HT-29 (cell line): Measurements from ENCODE around the gene ABHD11. TPM values are rescaled to one million over a fixed set of nuclear protein-coding genes. Genes with fewer than 3 reads are reported as not detected.
"Not testable (repeated sequence)": the region's sequence is repeated elsewhere in the genome, so short reads cannot be mapped to it uniquely, and the experiment has no call there.

Source experiments
- DNase-seq: peaks from one replicate; pipeline ENCODE4 v3.0.0-alpha.2; 2015; ENCODE audit warnings: low spot score
- total RNA-seq: library from RNA; depleted of rRNA; stranded (reverse); fragments of >200 nt; shearing (Covaris generic); gene quantifications from 2 replicates; pipeline ENCODE4 v1.2.3, GENCODE V29; 2014; rRNA removed

ABHD11 gene
- 226 and 243 TPM in 2 replicates for total RNA-seq

DNA sequence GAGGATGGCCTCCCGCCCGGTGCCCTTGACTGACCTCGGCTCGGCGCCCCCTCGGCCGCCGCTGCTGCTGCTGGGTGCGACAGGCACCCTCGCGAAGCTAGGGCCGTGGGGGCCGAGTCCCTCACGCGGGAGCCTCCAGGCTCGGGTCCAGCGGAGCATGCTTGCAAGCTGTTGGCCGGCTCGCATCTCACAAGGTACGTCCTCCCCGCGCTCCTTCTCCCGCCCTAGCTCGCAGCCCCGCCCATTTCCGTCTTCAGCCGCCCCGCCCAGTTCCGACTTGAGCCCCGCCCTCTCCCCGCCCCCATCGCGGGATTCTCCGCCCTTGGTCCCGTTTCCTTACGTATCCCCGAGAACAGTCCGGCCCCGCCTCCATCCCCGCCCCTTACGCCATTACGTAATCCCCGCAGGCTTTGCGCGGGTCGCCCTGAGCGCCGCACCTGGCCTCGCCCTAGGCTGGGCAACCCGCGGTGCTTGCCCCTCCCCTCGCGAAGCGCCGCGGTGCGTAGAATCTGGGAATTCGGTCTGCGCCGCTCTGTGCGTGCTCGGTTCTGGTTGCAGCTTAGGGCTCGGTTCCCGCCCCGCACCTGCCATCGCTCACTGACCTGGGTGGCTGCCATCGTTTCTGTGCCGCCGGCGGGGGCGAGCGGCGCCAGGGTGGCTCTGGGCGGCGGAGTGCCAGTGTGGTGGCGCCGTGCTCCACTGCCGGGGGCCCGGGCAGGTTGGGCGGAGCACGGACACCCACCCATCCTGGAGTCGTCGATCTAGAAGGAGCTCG lies at the start of gene ABHD11:
Gene ABHD11 (minus strand): TSS at position 191 of the 775 bp plus-strand sequence. CDS start 32 bp downstream, at position 159.
- DNase-seq = peak; percentile 99

GRCh38 chr7:73787786-73788048 lies 49.1 kb upstream of the ABHD11 start:
- not testable (repeated sequence) for DNase-seq

DNA sequence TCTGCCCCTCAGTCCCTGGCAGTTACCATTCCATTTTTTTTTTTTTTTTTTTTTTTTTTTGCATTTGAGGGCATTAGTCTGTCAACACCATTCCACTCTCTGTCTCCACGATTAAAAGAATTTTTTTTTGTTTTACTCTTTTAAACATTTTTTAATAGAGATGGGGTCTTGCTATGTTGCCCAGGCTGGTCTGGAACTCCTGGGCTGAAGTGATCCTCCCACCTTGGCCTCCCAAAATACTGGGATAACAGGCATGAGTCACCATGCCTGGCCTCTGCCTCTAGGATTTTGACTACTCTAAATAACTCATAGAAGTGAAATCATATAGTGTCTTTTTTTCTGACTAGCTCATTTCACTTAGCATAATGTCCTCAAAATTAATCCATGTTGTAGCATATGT lies 48.0 kb upstream of the ABHD11 start:
- no peak for DNase-seq

DNA sequence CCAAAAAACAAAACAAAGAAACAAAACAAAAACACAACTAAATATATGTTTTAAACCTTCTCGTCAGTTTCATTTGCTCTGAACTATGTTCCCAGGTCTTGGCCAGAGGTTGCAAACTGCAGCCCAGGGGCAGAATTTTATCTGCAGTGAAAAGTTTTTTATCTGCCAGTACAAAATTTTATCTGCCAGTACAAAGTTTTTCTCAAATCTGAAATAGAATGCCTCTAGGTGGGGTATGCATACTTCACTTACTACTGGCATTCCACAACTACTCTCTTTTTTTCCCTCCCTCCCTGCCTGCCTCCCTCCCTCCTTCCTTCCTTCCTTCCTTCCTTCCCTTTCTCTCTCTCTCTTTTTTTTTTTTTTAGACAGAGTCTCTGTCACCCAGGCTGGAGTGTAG lies 40.9 kb upstream of the ABHD11 start:
- DNase-seq = no peak

DNA sequence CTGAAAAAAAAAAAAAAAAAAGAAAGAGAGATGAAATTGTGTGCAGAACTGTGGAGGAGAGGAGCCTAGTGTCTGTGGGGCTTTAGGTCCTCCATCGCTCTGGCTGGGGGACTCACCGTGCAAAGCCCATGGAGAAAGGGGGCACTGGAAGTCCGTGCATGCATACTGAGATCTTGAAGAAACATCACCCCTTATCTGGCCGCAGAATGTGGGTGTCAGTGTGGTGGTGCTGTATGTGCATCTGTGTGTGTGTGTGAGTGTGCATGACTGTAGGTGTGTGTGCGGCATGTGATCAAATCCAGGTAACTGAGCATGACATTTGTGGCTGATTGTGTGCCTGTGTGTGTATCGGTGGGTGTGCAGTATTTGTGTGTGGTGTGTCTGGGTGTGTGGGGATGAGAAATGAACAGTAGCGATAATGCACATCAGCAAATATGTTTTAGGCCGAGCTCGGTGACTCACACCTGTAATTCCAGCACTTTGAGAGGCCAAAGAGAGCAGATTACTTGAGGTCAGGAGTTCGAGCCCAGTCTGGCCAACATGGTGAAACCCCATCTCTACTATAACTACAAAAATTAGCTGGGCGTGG lies 40.3 kb upstream of the ABHD11 start:
- no peak for DNase-seq

DNA sequence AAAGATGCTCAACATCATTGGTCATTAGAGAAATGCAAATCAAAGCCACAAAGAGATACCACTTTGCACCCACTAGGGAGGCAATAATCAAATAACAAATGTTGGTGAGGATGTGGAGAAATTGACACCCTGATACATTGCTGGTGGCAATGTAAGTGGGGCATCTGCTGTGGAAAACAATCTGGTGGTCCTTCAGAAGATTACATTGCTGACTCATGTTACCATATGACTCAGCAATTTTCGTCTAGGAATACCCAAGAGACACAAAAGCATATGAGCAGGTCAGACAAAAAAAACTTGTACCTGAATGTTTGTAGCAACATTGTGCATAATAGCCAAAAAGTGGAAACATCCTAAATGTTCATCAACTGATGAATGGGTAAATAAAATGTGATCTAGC lies 36.3 kb upstream of the ABHD11 start:
- DNase-seq = no peak

- DNase-seq = peak; percentile 94
These were observed 35.3 kb upstream of the ABHD11 start for GRCh38 chr7:73773700-73774517.

GRCh38 chr7:73770860-73771670 lies 32.5 kb upstream of the ABHD11 start:
- no peak for DNase-seq

GRCh38 chr7:73770002-73770859 lies 31.6 kb upstream of the ABHD11 start, which contains the start of gene CLDN3:
Gene CLDN3, minus strand, starts transcription at chr7:73770270. Its CDS starts 221 bp downstream, at chr7:73770049.
- DNase-seq = peak; percentile 99

- no peak for DNase-seq
These were observed 30.9 kb upstream of the ABHD11 start for GRCh38 chr7:73769481-73770001.

- DNase-seq = peak; percentile 51
These were observed 30.3 kb upstream of the ABHD11 start for GRCh38 chr7:73768641-73769480.

- no peak for DNase-seq
These were observed 28.1 kb upstream of the ABHD11 start for GRCh38 chr7:73766556-73767229.

DNA sequence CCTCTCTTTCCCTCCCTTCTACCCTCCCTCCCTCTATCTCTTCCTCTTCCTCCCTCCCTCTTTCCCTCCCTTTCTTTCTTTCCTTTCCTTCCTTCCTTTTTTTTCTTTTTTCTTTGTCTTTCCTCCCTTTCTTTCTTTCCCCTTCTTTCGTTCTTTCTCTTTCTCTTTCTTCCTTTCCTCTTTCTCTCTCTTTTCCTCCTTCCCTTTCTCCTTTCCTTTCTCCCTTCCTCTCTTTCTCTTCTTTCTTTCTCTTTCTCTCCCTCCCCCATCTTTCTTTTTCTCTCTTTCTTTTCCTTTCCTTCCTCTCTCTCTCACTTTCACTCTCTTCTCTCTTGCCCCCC lies 24.0 kb upstream of the ABHD11 start:
- DNase-seq = no peak

DNA sequence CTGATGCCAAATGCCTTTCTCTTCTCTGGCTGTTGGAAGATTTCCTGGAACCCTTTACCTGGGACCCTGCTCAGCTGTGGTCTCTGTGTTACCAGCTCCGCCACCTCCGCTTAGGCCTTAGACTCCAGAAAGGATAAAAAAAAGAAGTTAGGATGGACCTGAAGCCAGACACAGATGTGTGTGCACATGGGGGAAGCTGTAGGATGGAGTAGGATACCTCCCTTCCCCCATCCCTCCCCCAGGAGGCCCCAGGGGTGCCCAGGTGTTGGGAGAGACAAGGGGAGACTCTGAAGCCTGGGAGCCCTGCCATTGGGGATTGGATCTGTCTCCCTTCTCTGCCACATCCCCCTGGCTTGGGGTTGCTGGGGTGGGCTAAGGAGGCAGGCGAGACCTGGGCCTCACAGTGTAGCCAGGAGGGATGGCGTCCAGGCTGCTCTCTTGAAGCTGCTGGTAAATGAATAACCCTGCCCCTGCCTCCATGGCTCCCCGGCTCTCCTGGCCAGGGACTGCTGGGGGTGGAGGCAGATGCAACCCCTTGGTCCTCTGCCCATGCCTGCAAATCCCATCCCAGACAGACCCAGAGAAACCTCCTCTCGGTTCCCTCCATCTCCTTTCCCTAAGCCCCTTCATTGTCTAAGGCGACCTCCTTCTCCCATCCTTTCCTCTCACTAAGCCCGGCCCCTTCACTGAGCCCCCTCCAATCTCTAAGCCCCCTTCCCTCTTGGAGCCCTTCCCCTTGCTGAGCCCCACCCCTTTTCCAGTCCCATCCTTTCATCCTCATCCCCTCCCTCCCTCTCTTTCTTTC lies 23.5 kb upstream of the ABHD11 start:
- no peak for DNase-seq

DNA sequence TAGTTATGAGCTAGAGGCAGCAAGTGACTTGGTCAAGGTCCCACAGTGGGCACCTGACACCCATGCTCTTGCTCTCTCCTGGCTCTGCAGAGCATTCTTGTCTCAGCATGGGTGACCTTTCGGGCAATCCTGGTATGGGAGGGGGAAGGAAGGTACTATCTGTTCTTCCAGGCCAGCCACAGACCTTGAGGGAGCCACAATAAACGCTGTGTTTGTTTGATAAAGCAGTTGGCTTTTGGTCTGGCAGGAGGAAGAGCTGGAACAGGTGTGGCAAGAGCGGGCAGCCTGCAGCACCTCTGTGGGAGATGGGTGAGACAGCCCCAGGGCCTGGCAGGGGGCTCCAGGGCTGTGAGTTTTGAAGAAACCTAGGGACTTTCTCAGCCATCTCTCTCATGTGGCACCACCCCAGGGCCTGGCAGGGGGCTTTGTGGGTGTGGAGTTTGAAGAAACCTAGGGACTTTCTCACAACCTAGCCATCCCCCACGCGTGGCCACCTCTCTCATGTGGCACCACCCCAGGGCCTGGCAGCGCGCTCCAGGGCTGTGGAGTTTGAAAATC lies 20.1 kb upstream of the ABHD11 start:
- no peak for DNase-seq

DNA sequence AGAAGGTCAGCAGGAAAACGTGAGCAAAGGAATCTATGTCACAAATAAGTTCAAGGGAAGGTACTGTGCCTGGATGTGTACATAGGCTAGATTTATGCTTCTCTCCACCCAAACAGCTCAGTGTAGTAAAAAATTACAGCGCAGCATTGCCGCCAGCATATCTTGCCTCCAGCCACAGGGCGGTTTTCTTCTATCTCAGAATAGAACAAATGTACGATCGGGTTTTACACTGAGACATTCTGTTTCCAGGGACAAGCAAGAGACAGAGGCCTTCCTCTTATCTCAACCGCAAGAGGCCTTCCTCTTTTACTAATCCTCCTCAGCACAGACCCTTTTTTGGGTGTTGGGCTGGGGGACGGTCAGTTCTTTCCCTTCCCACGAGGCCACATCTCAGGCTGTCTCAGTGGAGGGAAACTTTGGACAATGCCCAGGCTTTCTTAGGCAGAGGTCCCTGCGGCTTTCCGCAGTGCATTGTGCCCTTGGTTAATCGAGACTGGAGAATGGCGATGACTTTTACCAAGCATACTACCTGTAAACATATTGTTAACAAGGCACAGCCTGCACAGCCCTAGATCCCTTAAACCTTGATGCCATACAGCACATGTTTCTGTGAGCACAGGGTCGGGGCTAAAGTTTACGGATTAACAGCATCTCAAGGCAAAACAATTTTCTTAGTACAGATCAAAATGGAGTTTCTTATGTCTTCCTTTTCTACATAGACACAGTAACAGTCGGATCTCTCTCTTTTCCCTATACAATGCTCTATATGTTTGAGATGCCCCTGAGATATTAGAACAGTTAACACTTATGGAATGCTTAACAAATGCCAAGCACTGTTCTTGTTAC lies 11.6 kb upstream of the ABHD11 start:
- no peak for DNase-seq

DNA sequence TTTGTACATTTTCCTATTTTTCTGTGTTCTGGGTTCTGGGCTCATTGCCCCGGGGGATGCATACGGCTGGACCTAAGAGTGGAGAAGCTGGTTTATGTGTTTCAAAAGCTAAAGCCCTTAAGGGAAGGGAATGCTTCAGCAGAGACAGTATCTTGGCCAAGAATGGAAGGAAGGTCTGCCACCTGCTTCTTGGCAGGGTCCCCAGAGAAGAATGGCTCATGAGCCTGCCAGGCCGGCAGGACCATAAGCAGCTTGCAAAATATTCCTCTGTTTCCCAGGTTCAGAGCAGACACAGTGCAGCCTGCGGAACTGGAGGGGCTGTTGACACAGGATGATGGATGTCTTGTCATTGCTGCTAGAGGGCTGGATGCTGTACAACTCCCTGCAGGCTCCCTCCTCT lies 7.8 kb upstream of the ABHD11 start:
- no peak for DNase-seq
